Activated CD4-positive, alpha-beta T cell treated with anti-CD3 and anti-CD28 coated beads for 48 hours (primary cell): Measurements from ENCODE around the gene RGL1.

Experiments used
- DNase-seq: peaks from one replicate; pipeline ENCODE4 v3.0.0-alpha.2; 2020

The RGL1 gene

GRCh38 chr1:183967914-183968313 lies 163.0 kb downstream of the RGL1 start:
- no peak for DNase-seq

DNA sequence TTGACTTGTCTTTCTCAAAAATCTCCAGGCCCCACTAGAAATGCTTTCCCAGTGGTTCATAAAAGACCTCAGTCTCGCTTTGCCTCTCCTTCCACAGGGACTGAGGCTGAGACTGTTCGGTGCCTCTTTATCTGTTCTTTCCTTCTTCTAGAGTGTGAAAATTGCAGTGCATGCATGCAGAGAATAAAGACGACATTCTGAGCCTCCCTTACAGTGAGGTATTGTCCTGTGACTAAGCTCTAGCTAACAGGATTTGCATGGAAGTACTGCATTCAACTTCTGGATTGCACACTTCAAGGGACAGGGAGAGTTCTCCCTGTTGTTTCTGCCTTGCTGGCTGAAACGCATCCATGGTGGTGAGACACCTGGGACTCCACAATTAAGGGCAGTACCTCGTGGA lies 163.5 kb downstream of the RGL1 start:
- no peak for DNase-seq

GRCh38 chr1:183970516-183971300 lies 165.8 kb downstream of the RGL1 start:
- no peak for DNase-seq

- DNase-seq = no peak
These were observed 170.7 kb downstream of the RGL1 start for GRCh38 chr1:183975651-183976050.

- DNase-seq = no peak
These were observed 172.8 kb downstream of the RGL1 start for GRCh38 chr1:183977717-183978116.
